HuH-7 (cell line): Measurements from ENCODE around the gene TPM4.
A peak's percentile ranks its signal among the peaks of the same experiment; 100 is the strongest.

Experiments used
- DNase-seq: peaks from one replicate; pipeline ENCODE4 v3.0.0; 2011; ENCODE audit warnings: low spot score

Gene TPM4

DNA sequence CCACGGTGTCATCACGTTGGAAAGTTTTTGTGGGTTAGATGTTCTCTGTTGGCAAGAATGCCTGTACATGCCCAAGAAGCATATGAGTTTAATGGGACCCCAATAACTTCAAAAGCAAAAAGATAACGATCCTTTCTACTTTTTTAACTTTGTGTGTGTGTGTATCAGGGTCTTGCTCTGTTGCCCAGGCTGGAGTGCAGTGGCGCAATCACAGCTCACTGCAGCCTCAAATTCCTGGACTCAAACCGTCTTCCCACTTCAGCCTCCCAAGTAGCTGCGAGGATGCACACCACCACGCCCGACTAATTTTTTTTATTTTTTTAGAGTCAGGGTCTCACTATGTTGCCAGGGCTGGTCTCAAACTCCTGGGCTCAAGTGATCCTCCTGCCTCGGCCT lies 34.3 kb upstream of the TPM4 start:
- no peak for DNase-seq

DNA sequence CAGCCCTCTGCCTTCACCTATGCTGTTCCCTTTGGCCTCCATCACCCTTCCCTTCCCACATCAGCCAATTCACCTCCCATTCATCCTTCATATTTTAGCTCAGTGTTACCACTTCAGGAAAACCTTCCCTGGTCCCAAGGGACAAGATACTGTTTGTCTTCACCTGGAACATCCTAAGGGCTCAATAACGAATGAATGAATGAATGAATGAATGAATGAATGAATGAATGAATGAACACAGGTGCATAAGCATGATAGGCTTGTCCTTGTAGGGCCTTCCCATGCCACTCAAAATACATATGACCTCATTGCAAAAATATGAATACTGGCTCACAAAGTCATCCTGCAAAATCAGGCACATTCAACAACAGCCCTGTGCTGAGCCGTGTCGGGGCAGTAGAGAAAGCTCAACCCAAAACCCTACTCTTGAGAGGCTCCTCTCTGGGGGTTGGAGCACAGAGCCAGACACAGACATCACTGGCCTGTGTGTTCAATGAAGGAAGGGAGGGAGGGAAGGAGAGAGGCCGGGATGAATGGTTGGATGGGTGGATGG lies 33.7 kb upstream of the TPM4 start:
- DNase-seq, result no peak

DNA sequence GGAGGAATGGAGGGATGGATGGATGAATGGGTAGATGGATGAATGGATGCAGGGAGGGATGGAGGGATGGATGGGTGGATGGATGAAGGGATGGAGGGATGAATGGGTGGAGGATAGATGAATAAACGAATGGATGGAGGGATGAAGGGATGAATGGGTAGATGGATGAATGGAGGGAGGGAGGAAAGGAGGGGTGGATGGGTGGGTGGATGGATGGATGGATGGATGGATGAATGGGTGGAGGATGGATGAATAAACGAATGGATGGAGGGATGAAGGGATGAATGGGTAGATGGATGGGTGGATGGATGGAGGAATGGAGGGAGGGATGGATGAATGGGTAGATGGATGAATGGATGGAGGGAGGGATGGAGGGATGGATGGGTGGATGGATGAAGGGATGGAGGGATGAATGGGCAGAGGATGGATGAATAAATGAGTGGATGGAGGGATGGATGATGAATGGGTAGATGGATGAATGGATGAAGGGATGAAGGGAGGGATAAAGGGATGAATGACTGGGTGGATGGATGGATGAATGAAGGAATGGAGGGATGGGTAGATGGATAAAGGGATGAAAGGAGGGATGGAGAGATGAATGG lies 33.0 kb upstream of the TPM4 start:
- DNase-seq, result no peak

DNA sequence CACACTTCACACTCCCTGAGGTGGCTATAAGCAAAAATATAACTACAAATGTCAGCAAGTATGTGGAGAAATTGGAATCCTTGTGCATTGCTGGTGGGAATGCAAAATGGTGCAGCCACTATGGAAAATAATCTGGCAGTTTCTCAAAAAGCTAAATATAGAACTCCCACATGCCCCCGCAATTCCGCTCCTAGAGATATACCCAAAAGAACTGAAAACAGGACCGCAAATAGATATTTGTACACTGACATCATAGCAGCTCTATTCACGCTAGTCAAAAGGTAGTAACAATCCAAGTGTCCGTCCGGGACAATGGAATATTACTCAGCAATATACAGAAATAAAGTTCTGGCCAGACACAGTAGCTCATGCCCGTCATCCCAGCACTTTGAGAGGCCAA lies 31.5 kb upstream of the TPM4 start:
- DNase-seq, result no peak

DNA sequence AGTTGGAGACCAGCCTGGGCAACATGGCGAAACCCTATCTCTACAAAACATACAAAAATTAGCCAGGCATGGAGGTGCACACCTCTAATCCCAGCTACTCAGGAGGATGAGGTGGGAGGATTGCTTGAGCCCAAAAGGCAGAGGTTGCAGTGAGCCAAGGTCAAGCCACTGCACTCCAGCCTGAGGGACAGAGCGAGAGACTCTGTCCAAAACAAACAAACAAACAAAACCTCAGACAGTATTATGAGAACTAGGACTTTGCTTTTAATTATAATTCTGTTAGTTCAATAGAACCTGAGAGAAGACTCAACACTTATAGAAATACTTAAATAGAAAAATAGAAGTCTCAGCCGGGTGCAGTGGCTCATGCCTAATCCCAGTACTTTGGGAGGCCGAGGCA lies 31.1 kb upstream of the TPM4 start:
- DNase-seq, result no peak

DNA sequence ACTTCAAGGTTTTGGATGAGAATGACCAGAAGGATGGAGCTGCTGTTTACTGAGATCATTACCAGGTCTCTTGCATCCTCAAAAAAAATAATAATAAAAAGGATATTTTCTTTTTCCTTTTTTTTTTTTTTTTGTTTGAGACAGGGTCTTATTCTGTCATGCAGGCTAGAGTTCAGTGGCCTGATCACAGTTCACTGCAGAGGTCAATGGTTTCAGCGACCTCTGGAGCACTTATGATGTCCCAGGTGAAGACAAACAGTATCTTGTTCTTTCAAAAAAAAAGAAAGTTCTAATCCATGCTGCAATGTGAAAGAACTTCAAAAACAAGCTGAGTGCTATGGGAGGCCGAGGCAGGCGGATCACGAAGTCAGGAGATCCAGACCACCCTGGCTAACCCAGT lies 30.4 kb upstream of the TPM4 start:
- no peak for DNase-seq

DNA sequence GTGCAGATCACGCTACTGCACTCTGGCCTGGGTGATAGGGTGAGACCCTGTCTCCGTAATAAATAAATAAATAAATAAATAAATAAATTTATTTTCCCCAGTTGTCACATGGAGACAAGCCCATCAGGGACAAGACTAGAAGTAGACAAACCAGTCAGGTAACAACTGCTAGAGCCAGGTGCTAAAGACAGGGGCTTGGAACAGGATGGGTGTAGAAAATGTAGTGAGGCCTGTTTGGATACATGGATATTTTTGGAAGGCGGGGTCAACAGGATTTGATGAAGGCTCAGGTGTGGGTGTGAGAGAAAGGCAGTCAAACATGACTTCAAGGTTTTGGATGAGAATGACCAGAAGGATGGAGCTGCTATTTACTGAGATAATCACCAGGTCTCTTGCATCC lies 27.7 kb upstream of the TPM4 start:
- no peak for DNase-seq

DNA sequence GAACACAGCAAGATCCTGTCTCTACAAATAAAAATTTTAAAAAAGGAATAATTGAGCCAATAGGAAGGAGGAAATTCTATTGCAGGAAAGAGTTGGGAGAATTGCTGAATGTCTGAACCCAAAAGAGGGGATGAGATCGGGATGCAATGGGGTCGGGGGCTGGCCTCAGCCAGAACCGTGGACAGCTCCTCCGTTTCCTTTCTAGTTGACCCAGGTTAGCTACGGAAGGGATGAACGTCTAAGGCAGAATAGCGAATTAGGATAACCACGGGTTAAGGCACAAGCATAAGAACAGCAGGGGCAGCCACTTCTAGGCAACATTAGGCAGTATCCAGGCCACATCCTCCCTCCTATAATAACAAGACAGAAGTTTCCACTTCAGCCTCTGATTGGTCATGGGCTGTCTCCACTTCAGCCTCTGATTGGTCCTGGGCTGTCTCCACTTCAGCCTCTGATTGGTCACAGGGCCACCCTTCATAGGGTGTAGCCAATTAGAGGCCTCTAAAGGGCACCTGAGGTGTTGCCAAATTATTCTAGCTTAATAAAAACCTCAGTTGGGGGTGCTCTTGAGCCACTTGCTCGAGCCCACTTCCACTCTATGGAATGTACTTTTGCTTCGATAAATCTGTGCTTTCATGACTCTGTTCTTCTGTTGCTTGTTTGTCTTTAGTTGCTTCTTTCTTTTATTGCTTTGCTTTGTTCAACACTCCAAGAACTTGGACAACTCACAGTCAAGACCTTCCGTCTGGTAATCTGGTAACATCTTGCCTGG lies 24.9 kb upstream of the TPM4 start:
- DNase-seq, result no peak

DNA sequence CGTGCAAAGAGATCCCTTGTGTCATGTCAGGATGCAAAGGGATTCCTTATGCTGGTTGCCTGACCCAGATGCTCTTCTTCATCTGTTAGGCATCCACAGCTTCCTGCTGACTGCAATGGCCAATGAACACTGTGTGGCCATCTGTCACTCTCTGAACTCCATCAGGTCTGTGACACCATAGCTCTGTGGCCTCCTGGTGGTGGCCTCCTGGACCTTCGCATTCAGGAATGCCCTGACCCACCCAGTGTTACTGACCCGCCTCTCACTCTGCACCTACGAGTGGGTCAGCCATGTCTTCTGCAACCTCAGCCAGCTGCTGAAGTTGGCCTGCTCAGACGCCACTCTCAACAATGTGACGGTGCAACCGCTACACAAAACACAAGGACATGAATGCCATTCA lies 23.9 kb upstream of the TPM4 start:
- no peak for DNase-seq

DNA sequence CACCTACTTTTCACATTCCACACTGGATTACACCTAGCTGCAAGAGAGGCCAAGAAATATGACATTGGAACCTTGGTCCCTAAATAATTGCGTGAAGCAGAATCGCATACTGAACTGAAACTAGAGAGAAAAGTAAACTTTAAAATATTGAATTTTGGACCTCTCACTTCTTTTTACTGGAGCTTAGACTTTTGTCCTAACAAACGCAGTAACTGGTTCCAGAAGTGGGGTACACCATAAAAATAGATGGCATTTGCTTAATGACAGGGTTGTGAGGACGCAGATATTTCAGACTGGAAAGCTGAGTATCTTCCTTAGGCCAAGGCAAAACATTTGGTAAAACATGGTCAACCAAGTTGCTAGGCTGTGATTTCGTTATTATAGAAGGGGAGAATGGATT lies 19.2 kb upstream of the TPM4 start:
- DNase-seq, result no peak

DNA sequence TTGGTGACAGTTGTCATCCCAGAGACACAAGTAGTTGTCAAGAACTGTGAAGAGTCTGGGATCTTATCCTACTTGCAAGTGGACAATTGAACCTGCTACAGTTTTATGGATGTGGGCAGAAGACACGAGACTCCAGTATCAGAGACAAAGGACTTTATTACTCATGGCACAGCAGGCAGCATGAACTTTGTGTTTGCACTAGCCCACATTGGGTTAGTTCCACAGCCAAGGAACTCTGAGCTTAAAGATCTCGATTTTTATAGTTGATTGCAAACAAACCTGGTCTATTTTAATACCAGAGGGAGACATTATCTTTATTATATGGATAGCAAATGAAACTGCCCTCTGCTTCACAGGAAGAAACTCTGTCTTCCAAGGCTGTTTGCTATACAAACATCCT lies 16.0 kb upstream of the TPM4 start:
- no peak for DNase-seq

DNA sequence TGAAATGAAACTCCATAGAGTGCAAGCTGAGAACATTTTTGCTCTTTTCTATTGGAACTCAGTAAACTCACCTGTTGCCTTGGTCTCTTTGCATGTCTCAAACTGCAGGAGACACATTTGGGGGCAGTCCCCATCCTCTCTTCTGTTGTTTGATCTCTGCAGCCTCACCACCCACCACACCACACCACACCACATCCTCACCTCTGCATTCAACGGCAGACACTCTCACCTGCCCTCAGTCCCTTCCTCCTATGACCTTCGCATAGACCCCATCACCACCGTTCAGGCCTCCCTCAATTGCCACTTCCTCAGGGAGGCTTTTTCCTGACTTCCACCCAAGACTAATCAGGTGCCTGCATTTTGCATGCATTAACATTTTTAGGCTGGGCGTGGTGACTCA lies 14.4 kb upstream of the TPM4 start:
- DNase-seq, result no peak

DNA sequence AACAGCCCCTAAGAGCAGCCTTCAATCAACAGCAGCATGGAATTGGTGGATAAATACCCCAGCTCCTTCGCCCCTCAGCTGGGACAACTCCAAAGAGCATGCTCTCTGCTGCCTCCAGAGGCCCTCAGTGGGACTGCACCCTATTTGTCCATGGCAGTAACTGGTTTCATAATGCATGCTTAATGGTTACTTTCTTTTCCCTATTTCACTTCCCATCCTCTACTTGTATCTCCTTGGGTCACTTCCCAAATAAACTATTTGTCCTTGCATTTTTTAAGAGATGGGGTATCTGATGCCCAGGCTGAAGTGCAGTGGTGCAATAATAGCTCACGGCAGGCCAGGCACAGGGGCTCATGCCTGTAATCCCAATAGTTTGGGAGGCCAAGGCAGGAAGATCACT lies 13.5 kb upstream of the TPM4 start:
- peak; percentile 66 for DNase-seq

DNA sequence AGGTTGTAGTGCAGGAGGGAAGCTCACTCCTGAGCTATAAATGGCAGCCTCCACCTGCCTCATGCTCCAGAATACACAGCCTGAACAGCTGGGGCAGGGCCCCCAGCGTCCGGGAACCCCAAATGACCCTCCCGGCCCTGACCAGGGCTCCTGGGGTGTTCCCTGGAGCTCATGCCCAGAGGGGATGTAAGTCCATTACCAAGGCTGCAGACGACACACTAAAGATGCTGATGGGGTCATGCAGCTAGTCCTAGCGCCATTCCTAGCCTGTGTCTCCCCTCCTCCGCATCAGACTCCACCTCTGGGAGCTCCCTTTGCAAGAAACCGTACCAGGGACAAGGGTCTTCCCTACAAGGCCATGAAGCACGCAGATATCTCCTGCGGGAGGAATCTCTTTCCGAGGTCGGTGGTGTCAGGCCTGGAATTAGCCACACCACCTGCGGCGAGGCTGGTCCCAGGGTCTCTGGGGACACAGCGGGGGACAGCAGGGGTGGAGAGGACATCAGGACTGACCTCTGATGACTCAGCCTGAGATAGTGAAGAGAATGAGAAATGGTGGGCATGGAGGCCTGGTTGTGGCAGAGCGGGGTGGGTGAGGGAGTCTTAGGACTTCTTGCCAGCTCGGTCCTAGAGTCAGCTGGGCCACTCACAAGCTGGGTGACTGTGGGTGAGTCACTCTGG lies 11.9 kb upstream of the TPM4 start:
- DNase-seq, result no peak

DNA sequence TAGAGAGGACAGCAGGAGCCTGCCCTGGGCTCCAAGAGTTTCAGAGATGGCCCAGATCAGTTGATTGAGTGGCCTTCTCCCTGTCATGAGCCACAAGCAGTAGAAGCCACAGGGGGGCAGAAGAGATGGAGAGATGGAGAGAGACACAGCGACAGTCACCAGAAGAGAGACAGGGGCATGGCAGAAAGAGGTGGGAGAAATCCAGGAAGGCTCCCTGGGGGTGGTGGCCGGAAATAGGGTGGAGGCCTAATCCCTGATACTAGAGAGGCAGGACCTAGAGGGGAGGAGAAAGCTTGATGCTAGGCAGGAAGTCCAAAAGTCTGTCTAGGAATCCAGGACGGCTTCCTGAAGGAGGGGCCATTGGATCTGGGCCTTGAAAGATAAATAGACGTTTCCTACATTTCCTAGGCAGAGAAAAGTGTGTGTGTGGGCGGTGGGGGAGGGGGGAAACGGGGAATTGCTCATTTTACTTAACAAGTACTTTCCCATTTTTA lies 9.6 kb upstream of the TPM4 start:
- DNase-seq, result peak; percentile 86

DNA sequence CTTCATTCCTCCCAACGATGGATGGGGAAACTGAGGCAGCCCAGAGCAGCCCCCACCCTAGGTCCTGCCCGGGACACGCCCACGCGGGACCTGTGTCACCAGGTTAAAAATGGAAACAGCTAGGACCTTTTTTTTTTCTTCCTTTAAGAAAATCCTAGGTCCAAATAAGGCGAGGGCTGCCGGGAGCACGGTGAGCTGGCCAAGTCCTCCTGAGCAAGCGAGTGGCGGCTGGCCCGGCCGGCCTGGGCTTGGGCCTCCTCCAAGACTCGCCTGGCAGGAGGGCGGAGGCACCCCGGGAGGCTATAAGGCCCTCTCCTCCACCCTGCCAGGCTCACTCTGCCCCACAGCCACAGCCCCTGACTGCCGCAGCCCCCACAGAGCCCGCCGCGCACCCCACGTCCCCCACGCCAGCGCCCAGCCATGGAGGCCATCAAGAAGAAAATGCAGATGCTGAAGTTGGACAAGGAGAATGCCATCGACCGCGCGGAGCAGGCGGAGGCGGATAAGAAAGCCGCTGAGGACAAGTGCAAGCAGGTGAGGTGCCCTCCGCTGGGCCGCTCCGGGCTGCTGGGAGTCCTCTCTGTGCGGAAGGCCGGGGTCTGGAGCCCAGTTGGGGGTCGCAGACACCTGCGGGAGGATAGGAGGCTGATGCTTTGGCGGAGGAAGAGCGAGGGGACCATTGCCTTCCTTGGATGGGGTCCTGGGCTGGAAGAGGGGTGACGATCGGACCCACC lies 8.9 kb upstream of the TPM4 start:
- DNase-seq, result no peak

DNA sequence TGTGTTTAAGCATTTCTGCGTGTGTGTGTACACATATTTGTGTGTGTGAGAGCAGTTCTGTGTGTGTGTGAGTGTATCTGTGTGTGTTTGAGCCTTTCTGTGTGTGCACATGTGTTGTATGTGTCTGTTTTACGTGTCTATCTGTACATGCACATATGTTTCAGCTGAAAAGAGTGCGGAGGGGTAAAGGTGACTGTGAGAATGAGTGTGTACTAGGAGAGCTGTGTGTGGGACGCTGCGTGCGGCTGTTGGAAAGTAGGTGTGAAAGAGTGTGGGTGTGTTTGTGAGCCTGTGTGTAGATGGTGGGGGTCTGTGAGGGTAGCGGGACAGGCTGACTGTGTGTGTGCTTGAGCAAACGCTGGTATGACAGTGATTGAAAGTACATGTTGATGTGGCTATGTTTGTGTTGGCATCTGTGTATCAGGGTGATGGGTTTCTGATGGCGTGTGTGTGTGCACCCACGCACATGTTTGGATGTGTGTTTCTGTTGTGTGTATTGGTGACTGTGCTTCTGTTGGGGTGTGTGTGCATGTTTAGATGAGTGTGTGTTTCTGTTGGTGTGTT lies 7.5 kb upstream of the TPM4 start:
- no peak for DNase-seq

DNA sequence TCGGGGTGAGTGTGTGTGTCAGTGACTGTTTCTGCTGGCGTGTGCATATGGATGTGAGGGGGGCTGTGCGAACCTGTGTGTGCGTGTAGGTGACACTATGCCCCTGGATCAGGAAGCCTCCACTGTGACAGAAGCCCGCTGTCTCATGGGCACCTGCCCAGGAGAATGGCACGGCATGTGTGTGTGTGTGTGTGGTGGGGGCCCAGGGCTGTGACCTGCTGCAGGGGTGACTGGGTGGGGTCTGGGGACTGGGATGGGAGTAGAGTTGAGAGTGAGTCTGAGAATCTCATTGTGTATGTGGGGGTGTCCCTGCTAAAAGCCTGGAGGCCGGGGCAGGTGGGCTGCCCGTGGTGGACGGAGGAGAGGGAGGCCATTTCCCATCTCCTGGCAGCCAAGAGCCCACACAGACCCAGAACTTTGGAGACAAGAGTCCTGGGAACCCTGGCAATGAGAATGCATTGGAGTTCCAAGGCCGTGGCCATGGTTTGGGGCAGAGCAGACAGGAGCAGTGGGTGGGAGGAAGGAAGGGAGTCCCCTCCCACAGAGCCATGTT lies 6.4 kb upstream of the TPM4 start:
- no peak for DNase-seq

DNA sequence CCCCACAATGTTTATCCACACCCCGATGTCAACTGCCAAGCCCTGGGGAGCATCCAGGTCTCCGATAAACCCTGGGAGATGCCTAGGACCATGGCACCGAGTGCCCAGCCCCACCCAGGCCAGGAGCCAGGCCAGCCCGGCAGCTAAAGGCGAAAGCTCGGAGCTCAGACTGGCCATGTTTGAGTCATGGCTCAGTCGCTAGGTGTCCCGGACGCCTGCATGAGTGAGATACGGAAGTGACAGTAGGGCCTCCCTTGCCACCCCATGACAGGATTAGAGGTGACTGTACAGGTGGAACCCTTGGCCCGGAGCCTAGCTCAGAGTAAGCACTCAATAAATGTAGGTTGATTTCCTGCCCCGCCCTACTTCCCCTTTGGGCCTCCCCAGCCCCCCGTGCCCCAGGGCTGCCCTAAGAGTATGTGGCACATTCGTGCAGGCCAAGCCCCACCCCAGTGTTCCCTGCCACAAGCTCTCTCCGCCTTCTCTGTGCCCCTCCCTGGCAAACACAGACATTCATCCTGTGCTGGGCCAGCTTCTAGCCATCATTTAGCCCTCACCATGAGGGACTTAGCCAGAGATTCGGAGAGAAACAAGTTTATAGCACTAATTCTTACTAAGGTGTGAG lies 5.8 kb upstream of the TPM4 start:
- no peak for DNase-seq

DNA sequence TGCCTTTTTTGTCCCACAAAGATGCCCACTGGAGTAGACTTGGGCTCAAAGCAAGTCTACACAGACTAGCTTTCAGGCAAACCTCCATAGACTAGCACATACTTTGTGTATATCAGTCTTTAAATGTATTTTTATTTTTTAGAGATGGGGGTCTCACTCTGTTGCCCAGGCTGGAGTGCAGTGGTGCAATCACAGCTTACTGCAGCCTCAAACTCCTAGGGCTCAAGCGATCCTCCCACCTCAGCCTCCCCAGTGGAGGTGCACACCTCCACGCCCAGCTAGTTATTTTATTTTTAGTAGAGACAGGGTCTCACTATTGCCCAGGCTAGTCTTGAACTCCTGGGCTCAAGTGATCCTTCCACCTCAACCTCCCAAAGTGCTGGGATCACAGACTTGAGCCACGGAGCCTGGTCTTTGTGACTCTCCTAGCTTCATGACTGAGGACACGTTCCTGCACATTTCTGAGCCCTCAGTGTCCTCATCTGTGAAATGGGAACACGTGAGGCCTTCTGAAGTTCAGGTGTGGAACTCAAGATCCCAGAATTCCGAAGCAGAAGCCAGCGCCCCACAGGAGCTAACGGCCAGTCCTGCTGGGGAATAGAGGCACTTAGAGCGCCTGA lies 5.1 kb upstream of the TPM4 start:
- DNase-seq, result no peak

DNA sequence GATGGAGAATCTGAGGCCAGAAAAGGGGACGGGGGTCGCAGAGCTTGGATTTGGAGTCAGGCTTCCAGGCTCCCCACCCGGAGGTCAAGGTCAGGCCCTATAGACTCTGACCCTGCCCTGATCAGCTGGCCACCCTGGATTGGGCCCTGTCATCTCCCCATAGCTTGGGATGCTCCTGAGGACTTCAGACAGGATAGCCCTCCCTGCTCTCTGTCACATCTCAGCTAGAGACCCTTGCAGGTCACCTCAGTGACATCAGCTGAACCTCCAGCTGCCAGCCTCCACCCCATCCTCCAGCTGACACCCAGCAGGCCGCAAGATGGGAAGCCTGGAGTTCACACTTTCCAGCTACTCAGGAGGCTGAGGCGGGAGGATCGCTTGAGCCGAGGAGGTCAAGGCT lies 2.8 kb upstream of the TPM4 start:
- no peak for DNase-seq
